Measurements from ENCODE around the gene ARHGEF7.

ARHGEF7 gene

GRCh38 chr13:111225810-111226546 is 110.9 kb downstream of the ARHGEF7 start:
- DNase-seq (ENCODE audit: low spot score): no peak

- no peak for DNase-seq (ENCODE audit: low spot score)
These were observed 112.3 kb downstream of the ARHGEF7 start for GRCh38 chr13:111227405-111227804.

- DNase-seq (ENCODE audit: low spot score): no peak
These were observed 113.4 kb downstream of the ARHGEF7 start for GRCh38 chr13:111228262-111229144.

DNA sequence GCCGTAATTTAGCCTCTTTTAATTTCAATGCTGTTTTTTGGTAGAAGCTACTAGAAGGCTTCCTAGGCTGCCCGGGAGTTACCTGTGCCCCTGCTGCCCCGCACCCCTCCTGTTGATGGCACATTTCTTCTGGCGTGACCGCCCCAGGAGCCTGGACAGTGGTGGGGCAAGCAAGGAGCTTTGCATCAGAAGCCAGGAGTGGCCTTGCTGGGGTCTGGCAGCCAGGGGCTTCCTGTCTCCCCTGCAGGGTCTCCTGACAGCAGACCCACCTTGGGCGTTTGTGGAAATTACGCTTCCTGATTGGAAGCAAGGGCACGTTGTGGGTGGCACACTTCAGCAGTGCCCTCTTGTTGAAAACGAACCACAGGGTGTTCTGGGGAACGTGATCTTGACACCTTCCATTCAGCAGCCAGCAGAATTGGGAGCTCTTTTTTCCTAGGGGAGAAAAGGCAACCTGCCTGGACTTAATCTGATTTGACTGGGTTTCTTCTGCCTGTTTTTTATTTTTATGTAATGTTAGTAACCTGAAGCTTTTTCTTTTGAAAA is 115.3 kb downstream of the ARHGEF7 start:
- no peak for DNase-seq (ENCODE audit: low spot score)

- no peak for DNase-seq (ENCODE audit: low spot score)
These were observed 117.1 kb downstream of the ARHGEF7 start for GRCh38 chr13:111232191-111232590.

- no peak for DNase-seq (ENCODE audit: low spot score)
These were observed 118.0 kb downstream of the ARHGEF7 start for GRCh38 chr13:111233080-111233479.

DNA sequence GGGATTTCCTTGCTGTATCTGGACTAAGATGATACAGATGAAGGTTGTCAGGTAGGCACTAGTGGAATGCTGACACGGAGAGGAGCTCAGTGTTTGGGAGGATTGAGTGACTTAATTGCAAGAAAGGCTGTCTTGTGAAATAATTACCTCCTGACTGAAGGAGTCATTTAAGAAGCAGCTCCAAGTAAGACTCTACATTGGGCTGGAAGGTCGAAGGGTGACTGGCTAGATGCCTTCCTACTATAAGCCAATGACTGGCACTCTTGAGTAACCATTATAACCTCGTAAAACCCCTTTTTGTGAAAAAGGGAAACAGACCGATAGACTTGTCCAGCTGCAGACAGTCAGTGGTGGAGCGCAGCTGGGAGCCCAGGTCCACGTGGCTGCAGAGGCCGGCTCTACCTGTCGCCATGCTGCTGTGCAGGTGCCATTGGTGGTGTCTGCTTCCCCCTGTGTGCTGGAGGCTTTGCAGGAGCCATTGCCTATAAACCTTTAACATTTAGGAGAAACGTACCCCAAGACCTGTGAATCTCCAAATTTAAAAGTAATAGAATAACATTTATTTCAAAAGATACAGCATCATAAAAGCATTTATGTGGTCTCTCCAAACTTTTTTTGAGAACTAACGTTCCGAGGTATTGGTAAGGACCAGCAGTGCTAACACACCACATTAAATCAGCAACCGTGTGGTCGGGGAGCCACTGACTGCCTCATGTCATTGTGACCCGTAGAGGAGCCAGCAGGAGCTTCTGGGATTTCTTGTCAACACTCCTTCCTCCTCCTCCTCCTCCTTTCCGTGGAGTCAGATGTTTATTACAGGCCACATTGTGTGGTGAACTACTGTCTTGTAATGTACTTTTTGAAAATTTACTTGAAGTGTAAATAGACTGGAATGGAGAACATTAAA is 124.9 kb downstream of the ARHGEF7 start:
- no peak for DNase-seq (ENCODE audit: low spot score)

DNA sequence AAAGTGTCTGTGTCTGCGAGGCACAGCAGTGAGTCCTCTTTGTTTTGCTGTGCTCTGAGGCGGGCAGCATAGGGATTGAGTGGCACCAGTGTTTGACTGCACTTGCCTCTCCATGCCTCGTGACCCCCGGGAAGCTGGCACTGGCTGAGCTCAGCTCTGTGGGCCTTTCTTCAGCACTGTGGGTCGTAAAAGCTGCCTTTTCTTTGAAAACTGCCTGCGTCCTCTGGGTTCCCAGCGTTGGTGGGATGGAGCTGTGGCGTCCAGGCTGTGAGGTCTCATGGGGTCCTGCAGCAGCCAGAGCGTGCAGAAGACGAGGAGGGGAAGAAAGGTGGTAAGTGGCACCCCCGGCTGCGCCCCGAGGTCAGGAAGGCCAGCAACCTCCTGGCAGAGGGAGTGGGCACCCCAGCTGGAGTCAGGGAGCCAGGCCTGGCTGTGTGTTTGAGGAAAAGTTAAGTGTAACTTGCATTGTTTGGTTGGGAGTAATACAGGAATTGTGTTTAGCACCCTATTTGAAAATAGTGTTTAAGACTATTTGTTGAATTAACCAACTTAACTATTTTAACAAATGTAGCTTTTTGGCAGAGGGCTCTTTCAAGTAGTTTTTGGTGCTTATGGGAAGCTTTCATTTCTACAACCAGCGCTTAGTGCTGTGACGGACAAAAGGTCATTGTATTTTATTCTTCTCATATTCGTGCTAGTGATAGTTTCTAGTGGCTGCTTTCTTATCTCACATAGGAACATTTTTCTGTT is 126.1 kb downstream of the ARHGEF7 start:
- no peak for DNase-seq (ENCODE audit: low spot score)

GRCh38 chr13:111241862-111242261 is 126.8 kb downstream of the ARHGEF7 start:
- DNase-seq (ENCODE audit: low spot score): no peak

DNA sequence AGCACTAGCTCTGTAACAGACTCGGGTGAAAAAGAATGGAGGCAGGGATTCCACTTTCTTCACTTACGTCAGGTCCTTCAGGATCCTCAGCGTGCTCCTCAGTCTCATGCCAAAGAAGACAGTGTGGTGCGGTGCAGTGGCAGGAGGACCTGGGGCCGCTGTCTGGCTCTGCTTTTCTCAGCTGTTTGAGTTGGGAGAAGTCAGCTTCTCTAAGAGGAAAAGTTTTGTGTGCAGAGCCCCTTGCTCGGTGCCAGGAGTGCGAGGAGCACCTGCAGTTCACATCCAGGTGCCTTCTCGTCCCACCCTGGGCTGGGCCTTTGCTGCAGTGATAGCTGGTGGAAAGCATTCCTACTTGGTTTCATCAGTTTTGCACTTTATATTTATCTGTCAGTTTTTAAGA is 127.5 kb downstream of the ARHGEF7 start:
- no peak for DNase-seq (ENCODE audit: low spot score)

DNA sequence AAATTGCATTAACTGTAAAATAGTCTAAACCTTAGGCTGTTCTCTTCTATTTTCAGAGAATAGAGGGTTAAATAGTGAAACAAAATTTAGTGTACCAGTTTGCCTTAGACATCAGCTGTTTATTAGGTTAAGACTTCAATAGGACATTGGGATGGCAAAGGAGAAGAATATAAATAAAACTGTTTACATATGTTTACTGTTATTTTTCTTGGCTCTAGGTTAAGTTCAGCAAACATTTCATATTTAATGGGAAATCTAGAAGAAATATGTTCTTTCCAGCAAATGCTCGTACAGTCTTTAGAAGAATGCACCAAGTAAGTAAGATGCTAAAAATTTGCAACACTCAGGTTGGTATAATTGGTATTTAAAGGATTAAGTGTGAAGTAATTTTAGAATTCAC is 128.9 kb downstream of the ARHGEF7 start:
- DNase-seq (ENCODE audit: low spot score): no peak

DNA sequence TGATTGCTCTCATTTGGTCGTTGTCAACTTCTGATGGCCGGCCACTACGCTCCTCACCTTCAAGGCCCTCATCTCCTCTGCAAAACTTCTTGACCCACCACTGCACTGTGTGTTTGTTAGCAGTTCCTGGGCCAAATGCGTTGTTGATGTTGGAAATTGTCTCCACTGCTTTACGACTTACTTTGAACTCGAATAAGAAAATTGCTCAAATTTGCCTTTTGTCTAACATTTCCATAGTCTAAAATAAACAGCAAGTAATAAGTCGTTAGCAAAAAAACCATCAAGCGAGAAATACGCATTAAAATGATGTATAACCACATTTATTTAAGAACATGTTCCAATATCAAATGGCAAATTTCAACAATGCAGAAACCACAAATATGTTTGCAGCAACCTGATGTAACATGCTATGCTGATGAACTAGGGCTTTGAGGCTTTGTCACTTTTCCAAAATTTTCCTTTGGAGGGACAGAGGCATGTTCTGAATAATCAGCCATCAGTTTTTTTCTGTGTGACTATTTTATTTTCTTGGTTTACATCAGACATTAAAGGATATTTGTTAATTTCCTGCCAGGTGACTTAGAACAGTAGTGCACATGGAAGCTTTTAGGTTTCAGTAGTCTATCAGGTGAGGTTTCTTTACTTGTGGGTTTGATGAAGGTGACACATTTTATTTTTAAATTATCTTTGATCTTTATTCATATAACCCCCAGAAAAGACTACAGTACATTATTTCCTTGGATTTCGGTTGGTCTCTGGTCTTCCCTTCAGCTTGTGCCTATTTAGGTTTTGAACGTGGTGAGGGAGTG is 130.7 kb downstream of the ARHGEF7 start:
- no peak for DNase-seq (ENCODE audit: low spot score)

- DNase-seq (ENCODE audit: low spot score): no peak
These were observed 132.4 kb downstream of the ARHGEF7 start for GRCh38 chr13:111247552-111247951.

GRCh38 chr13:111248822-111249221 is 133.7 kb downstream of the ARHGEF7 start:
- DNase-seq (ENCODE audit: low spot score): no peak

GRCh38 chr13:111249637-111250360 is 134.7 kb downstream of the ARHGEF7 start:
- DNase-seq (ENCODE audit: low spot score): no peak

DNA sequence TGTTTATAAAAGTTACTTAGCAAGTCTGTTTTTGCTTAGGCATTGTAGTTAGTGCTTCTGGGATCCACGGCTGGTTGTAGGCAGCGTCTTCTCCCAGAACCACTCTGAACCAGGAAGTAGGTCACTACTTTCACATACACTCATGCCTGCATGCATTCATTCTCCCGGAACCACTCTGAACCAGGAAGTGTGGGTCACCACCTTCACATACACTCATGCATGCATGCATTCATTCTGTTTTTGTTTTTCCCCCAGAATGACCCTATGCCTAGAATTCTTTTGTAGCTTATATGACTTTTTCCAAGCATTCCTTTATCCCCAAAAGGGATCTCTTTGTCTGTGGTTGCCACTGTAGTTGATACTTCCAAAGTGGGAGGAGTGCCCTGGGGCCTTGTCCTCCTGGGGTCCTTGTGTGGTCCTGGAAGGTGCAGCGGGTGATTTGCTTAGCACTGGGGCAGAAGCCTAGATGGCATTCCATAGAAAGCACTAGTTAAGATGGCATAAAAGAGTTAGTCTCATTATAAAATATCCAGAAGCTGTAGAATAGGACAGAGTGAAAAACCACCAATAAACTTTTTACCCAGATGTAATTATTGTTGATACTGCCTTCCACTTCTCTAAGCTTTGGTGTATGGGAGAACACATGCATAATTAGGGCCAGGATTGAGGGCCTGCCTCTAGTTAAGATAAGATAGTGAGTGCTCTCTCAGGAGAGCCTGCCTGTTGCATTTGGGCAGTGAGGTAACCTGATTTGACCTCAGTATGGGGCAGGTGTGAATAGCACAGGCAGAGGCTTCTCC is 136.7 kb downstream of the ARHGEF7 start:
- DNase-seq (ENCODE audit: low spot score): no peak

DNA sequence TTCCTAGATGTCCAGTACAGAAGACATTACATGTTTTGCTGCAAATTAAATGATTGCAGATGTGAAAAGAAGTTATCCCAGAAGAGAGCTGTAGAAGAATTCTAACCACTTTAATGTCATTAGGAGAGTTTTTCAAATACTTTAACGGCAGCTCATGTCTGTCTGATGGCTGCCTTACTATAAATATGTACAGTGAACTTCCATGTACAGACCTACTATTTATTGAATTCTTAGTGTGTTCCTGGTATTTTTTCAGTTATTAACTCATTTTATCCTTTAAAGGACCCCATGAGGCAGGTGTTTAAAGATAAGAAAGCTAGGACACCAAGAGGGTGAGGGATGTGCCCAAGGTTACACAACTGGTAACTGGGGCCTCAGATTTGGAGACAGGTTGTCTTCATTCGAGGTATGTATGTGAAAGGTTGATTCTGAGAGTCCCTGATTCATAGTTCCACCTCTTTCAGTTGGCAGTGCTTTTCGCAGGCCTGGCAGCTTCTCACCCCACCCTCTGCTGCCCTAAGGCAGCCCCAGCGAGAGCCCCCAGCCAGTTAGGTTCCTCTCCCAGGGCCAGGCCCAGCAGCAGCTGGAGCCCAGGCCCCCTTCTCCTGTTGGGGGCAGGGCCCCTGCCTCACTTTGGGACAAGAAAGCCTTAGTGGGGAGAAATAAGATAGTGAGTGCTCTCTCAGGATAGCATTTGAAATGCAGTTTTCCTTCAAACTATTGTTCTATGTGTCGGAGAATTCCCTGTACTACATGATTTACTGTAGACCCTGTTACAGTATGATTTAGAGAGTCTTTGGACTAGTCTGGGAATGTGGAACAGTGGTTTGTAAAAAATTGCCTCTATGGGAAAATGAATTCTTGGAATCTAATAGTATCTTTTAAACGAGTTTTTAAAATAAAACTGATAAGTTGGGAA is 137.6 kb downstream of the ARHGEF7 start:
- DNase-seq (ENCODE audit: low spot score): no peak
